Endothelial cell of umbilical vein (primary cell): ENCODE data around the gene SPRN. TPM values are rescaled to one million over a fixed set of nuclear protein-coding genes. Genes with fewer than 3 reads are reported as not detected.

ENCODE experiments used
- BruUV-seq: library from RNA; stranded (reverse); fragments of 400-500 nt; replicated peaks from 2 replicates; lab custom pipeline; 2021; lab: Mats Ljungman, UMichigan
- CTCF ChIA-PET: fragments of 300-600, 350-600 bp; sonication (Branson Sonifier 250); formaldehyde crosslinking; loops from one replicate; lab custom pipeline; 2021; ENCODE audit warnings: antibody characterized with exemption, inconsistent platforms; lab: Charles Lee
- POLR2A ChIA-PET: fragments of 300-600, 350-600 bp; sonication (Branson Sonifier 250); formaldehyde crosslinking; loops from one replicate; lab custom pipeline; 2021; ENCODE audit warnings: antibody characterized with exemption, inconsistent platforms; lab: Charles Lee
- DNase-seq: peaks from one replicate; pipeline ENCODE4 v3.0.0-alpha.2; 2011; ENCODE audit warnings: low read depth, low spot score
- FAIRE-seq: peaks from 2 replicates; lab custom pipeline; 2011; peaks lifted over from hg19 to GRCh38; lab: Jason Lieb, UNC
- H2AFZ ChIP-seq: 2 replicates; pipeline ENCODE4 v1.6.0; 2012; ENCODE audit warnings: low read depth, low read length, control low read depth, inconsistent platforms
- H3K27ac ChIP-seq: 2 replicates; pipeline ENCODE4 v1.5.1; 2011; ENCODE audit warnings: low read depth, mild to moderate bottlenecking, control low read depth, low read length, moderate library complexity; ENCODE audit not compliant: insufficient read depth
- H3K27me3 ChIP-seq, 2 experiments: 2 replicates each; pipeline versions ENCODE4 v1.6.0 to v1.6.1; 2011; ENCODE audit warnings: low read length in 2 of 2, mixed read lengths in 1 of 2; ENCODE audit not compliant: control insufficient read depth in 2 of 2, insufficient read depth in 2 of 2
- H3K36me3 ChIP-seq, 2 experiments: 2 replicates in 1 of 2; 3 replicates in 1 of 2; pipeline ENCODE4 v1.5.1; 2011; ENCODE audit warnings: low read length in 2 of 2, mild to moderate bottlenecking in 1 of 2, moderate library complexity in 1 of 2; ENCODE audit not compliant: control insufficient read depth in 2 of 2, insufficient read depth in 2 of 2; ENCODE audit errors: extremely low read depth in 1 of 2
- H3K4me1 ChIP-seq: 3 replicates; pipeline ENCODE4 v1.5.1; 2011; ENCODE audit warnings: mild to moderate bottlenecking, low read length; ENCODE audit not compliant: control insufficient read depth, insufficient read depth; ENCODE audit errors: extremely low read depth
- H3K4me2 ChIP-seq: 2 replicates; pipeline ENCODE4 v1.6.1; 2011; ENCODE audit warnings: low read length, control low read depth, mixed read lengths; ENCODE audit not compliant: insufficient read depth
- H3K4me3 ChIP-seq, 3 experiments: fragments of 200-600 bp in 1 of 3; sonication (generic), shearing (Covaris generic) in 1 of 3; replicated peaks in 1 of 3; 2 replicates each; pipeline ENCODE4 v1.5.1; 2011 to 2016; ENCODE audit warnings: control low read depth in 3 of 3, low read length in 3 of 3, mild to moderate bottlenecking in 2 of 3, inconsistent platforms in 1 of 3, low read depth in 1 of 3, moderate library complexity in 1 of 3; ENCODE audit not compliant: insufficient read depth in 1 of 3
- H3K79me2 ChIP-seq: 2 replicates; pipeline ENCODE4 v1.6.0; 2012; ENCODE audit warnings: low read length, inconsistent platforms; ENCODE audit not compliant: control insufficient read depth, insufficient read depth
- H3K9ac ChIP-seq: replicated peaks from 2 replicates; pipeline ENCODE3; 2011; ENCODE audit warnings: low read length, control low read depth; ENCODE audit not compliant: insufficient read depth; ENCODE audit errors: extremely low read depth
- H3K9me1 ChIP-seq: replicated peaks from 3 replicates; pipeline ENCODE4 v1.6.0; 2011; ENCODE audit warnings: mild to moderate bottlenecking, low read length; ENCODE audit not compliant: control insufficient read depth, insufficient read depth; ENCODE audit errors: extremely low read depth
- H3K9me3 ChIP-seq: replicated peaks from 2 replicates; pipeline ENCODE4 v1.5.1; 2012; ENCODE audit warnings: low read length, inconsistent platforms; ENCODE audit not compliant: control insufficient read depth, insufficient read depth
- H4K20me1 ChIP-seq: replicated peaks from 2 replicates; pipeline ENCODE3; 2011; ENCODE audit warnings: mild to moderate bottlenecking, low read length; ENCODE audit not compliant: control insufficient read depth, insufficient read depth; ENCODE audit errors: extremely low read depth
- CTCF ChIP-seq, 2 donors: IDR thresholded peaks; 1 replicate in 1 of 2; 2 replicates in 1 of 2; pipeline ENCODE4 v1.5.1; 2011; ENCODE audit warnings: low read length in 2 of 2, mild to moderate bottlenecking in 2 of 2, moderate library complexity in 2 of 2, control low read depth in 1 of 2, inconsistent platforms in 1 of 2, low read depth in 1 of 2; ENCODE audit not compliant: insufficient read depth in 1 of 2; ENCODE audit errors: extremely low read depth in 1 of 2
- EZH2 ChIP-seq: IDR thresholded peaks from 2 replicates; pipeline ENCODE4 v1.6.1; 2012; ENCODE audit warnings: borderline replicate concordance, low read depth, mild to moderate bottlenecking, moderate library complexity, low read length, inconsistent platforms; ENCODE audit not compliant: severe bottlenecking
- FOS ChIP-seq: IDR thresholded peaks from 2 replicates; pipeline ENCODE4 v1.6.1; 2011; ENCODE audit warnings: mild to moderate bottlenecking, low read length, moderate library complexity, borderline replicate concordance; ENCODE audit not compliant: insufficient read depth
- GATA2 ChIP-seq: IDR thresholded peaks from 2 replicates; pipeline ENCODE4 v1.7.0; 2011; ENCODE audit warnings: low read depth, mild to moderate bottlenecking, moderate library complexity, mixed read lengths, low read length; ENCODE audit not compliant: insufficient read length, insufficient read depth
- JUN ChIP-seq: IDR thresholded peaks from 2 replicates; pipeline ENCODE4 v1.6.1; 2011; ENCODE audit warnings: borderline replicate concordance, low read depth; ENCODE audit not compliant: insufficient read length, insufficient read depth
- MYC ChIP-seq: IDR thresholded peaks from one replicate; pipeline ENCODE4 v1.6.1; 2011; ENCODE audit warnings: mild to moderate bottlenecking, low read depth, low read length
- POLR2A ChIP-seq: IDR thresholded peaks from 2 replicates; pipeline ENCODE4 v1.6.1; 2012; ENCODE audit warnings: low read depth, mild to moderate bottlenecking, control low read depth, low read length
- POLR2AphosphoS5 ChIP-seq: IDR thresholded peaks from 2 replicates; pipeline ENCODE4 v1.6.1; 2012; ENCODE audit warnings: low read depth, mild to moderate bottlenecking, control low read depth, low read length, moderate library complexity; ENCODE audit not compliant: insufficient read depth
- dilution Hi-C: fragments of 300-500 bp; cut with MboI; formaldehyde crosslinking; loops from one replicate; pipeline ENCODE4 v1.15.0; 2019; ENCODE audit warnings: low sequenced_read_pairs; ENCODE audit not compliant: extremely low pct_ligation_motif_present
- intact Hi-C: fragments of 100-400 bp; cut with micrococcal nuclease; formaldehyde crosslinking; loops from one replicate; pipeline ENCODE4 v1.10.0; 2022
- polyA plus RNA-seq, 4 experiments: library from polyadenylated mRNA; depleted of rRNA in 3 of 4; stranded (reverse) in 3 of 4; unstranded in 1 of 4; fragments of >200 nt; gene quantifications; 2 replicates each; pipeline versions ENCODE4 v1.2.1 to v1.2.3, GENCODE V29; 2011 to 2012; ENCODE audit warnings: missing spikeins in 1 of 4
- total RNA-seq: library from RNA; stranded (reverse); gene quantifications from 2 replicates; pipeline ENCODE4 v1.2.3, GENCODE V29; 2021
- TF ChIP-seq, protein P1 (sequence below): IDR thresholded peaks from 2 replicates; pipeline ENCODE4 v1.6.1; 2011; ENCODE audit not compliant: insufficient read depth, insufficient read length

SPRN gene
- total and polyA plus RNA-seq, 2 donors (not counting 3 experiments of a cell fraction or from before 2014, with no cell fraction given), result 0.13 TPM; not detected in 1

DNA sequence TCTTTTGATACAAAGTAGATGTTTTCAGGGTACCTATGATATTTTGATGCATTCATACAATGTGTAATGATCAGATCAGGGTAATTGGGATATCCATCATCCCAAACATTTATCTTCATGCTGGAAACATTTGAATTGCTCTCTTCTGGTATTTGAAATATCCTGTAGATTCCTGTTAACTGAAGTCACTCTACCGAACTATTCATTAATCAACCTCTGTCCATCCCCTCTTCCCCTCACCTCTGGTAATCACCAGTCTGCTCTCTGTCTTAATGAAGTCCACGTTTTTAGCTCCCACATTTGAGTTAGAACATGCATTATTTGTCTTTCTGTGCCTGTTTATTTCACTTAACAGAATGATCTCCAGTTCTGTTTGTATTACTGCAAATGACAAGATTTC lies 19.2 kb downstream of the SPRN start:
- H3K36me3 ChIP-seq, result peaks cover 8 to 22% of the 10 kb centered on the region in 2 experiments
- H3K9ac ChIP-seq, result no peak overlapping the region
- intact Hi-C loops, result no loop called here
- dilution Hi-C loops, result no loop called here
- no peak overlapping the region for H3K27ac ChIP-seq
- H3K9me3 ChIP-seq, result no peaks in the 10 kb centered on the region
- H4K20me1 ChIP-seq, result no peaks in the 10 kb centered on the region
- no TSS peak for BruUV-seq
- no peak for FAIRE-seq
- no peaks in the 10 kb centered on the region for H3K27me3 ChIP-seq
- TF ChIP-seq EZH2, result no peak
- TF ChIP-seq FOS, result no peak
- no peak for TF ChIP-seq JUN
- no peak for TF ChIP-seq CTCF (IDR thresholded peaks at IDR 0.05; ENCODE audit: extremely low read depth in 1 of 2, insufficient read depth in 1 of 2, low read depth in 1 of 2, low read length in 2 of 2)
- TF ChIP-seq POLR2AphosphoS5, result no peak
- TF ChIP-seq, protein P1, sequence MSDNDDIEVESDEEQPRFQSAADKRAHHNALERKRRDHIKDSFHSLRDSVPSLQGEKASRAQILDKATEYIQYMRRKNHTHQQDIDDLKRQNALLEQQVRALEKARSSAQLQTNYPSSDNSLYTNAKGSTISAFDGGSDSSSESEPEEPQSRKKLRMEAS, result no peak
- TF ChIP-seq MYC, result no peak
- TF ChIP-seq GATA2, result no peak
- TF ChIP-seq POLR2A, result no peak
- no peak overlapping the region for H3K4me3 ChIP-seq
- ChIA-PET POLR2A (no interaction called here), CTCF (no interaction called here)
- no peak overlapping the region for H2AFZ ChIP-seq
- no peak for DNase-seq
- H3K4me1 ChIP-seq, result no peaks in the 10 kb centered on the region
- no peak overlapping the region for H3K4me2 ChIP-seq
- peaks cover 54% of the 10 kb centered on the region for H3K79me2 ChIP-seq
- peaks cover 2% of the 10 kb centered on the region for H3K9me1 ChIP-seq
